Muscle layer of duodenum (tissue), 2 donors: ENCODE data around the gene PDS5B.
"Not testable (repeated sequence)": the region's sequence is repeated elsewhere in the genome, so short reads cannot be mapped to it uniquely, and the experiment has no call there.

ENCODE experiments used
- H3K27ac ChIP-seq: one replicate; pipeline ENCODE4 v1.7.0; 2013; ENCODE audit warnings: mild to moderate bottlenecking, low read length
- H3K27me3 ChIP-seq: one replicate; pipeline ENCODE4 v1.7.0; 2013; ENCODE audit warnings: low read depth, mild to moderate bottlenecking, control low read depth, low read length
- H3K36me3 ChIP-seq, 2 donors: one replicate each; pipeline ENCODE4 v1.7.0; 2013; ENCODE audit warnings: low read length in 2 of 2, control low read depth in 1 of 2, mild to moderate bottlenecking in 1 of 2; ENCODE audit not compliant: insufficient read depth in 2 of 2, control insufficient read depth in 1 of 2
- H3K4me1 ChIP-seq, 2 donors: one replicate each; pipeline ENCODE4 v1.7.0; 2013; ENCODE audit warnings: low read length in 2 of 2, mild to moderate bottlenecking in 2 of 2, control low read depth in 1 of 2, moderate library complexity in 1 of 2; ENCODE audit not compliant: insufficient read depth in 2 of 2, control insufficient read depth in 1 of 2
- H3K4me3 ChIP-seq, 2 donors: one replicate each; pipeline ENCODE4 v1.7.0; 2013; ENCODE audit warnings: low read length in 2 of 2, low read depth in 1 of 2, mild to moderate bottlenecking in 1 of 2
- H3K9me3 ChIP-seq, 2 donors: one replicate each; pipeline ENCODE4 v1.7.0; 2013; ENCODE audit warnings: low read length in 2 of 2, control low read depth in 1 of 2, mild to moderate bottlenecking in 1 of 2; ENCODE audit not compliant: control insufficient read depth in 1 of 2
- donor health status: healthy.

Gene PDS5B

GRCh38 chr13:32555613-32556012 is 30.6 kb upstream of the PDS5B start:
- no peak overlapping the region for H3K27ac ChIP-seq
- peaks cover 0 to 4% of the 10 kb centered on the region in 2 donors for H3K9me3 ChIP-seq
- H3K4me3 ChIP-seq: no peak overlapping the region
- no peaks in the 10 kb centered on the region for H3K27me3 ChIP-seq
- no peaks in the 10 kb centered on the region for H3K4me1 ChIP-seq
- H3K36me3 ChIP-seq: no peaks in the 10 kb centered on the region

DNA sequence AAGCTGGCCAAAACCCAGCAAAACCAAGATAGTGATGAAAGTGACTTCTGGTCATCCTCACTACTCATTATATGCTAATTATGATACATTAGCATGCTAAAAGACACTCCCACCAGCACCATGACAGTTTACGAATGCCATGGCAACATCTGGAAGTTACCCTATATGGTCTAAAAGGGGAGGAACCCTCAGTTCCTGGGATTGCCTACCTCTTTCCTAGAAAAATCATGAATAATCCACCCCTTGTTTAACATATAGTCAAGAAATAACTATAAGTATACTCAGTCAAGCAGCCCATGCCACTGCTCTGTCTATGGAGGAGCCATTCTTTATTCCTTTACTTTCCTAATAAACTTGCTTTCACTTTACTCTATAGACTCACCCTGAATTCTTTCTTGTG is 25.4 kb upstream of the PDS5B start:
- not testable (repeated sequence) for H3K27ac ChIP-seq, H3K4me1 ChIP-seq, H3K4me3 ChIP-seq, H3K36me3 ChIP-seq, H3K27me3 ChIP-seq
- peaks cover 0 to 14% of the 10 kb centered on the region in 2 donors for H3K9me3 ChIP-seq

DNA sequence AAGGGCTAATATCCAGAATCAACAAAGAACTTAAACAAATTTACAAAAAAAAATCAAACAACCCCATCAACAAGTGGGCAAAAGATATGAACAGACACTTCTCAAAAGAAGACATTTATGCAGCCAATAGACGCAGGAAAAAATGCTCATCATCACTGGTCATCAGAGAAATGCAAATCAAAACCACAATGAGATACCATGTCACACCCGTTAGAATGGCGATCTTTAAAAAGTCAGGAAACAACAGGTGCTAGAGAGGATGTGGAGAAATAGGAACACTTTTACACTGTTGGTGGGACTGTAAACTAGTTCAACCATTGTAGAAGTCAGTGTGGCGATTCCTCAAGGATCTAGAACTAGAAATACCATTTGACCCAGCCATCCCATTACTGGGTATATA is 10.6 kb upstream of the PDS5B start:
- not testable (repeated sequence) for H3K27me3 ChIP-seq, H3K4me3 ChIP-seq, H3K27ac ChIP-seq, H3K36me3 ChIP-seq, H3K9me3 ChIP-seq, H3K4me1 ChIP-seq

DNA sequence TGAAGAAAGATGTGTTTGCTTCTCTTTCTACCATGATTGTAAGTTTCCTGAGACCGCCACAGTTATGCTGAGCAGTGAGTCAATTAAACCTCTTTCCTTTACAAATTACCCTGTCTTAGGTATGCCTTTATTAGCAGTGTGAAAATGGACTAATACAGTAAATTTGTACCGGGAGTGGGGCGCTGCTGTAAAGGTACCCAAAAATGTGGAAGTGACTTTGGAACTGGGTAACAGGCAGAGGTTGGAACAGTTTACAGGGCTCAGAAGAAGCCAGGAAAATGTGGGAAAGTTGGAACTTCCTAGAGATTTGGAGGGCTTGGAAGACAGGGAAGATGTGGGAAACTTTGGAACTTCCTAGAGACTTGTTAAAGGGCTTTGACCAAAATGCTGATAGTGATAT is 9.2 kb upstream of the PDS5B start:
- Histone ChIP-seq H3K36me3 (no peaks in the 10 kb centered on the region), H3K27me3 (no peaks in the 10 kb centered on the region), H3K9me3 (no peaks in the 10 kb centered on the region), H3K4me1 (no peaks in the 10 kb centered on the region), H3K27ac (no peak overlapping the region), H3K4me3 (no peak overlapping the region)

GRCh38 chr13:32581177-32581786 is 5.0 kb upstream of the PDS5B start:
- Histone ChIP-seq H3K4me3 (no peak overlapping the region), H3K27me3 (no peaks in the 10 kb centered on the region), H3K27ac (no peak overlapping the region), H3K36me3 (no peaks in the 10 kb centered on the region), H3K9me3 (no peaks in the 10 kb centered on the region), H3K4me1 (peaks cover 0 to 4% of the 10 kb centered on the region in 2 donors)

GRCh38 chr13:32582281-32582680 is 4.0 kb upstream of the PDS5B start:
- no peak overlapping the region for H3K4me3 ChIP-seq
- H3K27me3 ChIP-seq: no peaks in the 10 kb centered on the region
- no peaks in the 10 kb centered on the region for H3K9me3 ChIP-seq
- H3K4me1 ChIP-seq: peaks cover 0 to 4% of the 10 kb centered on the region in 2 donors
- no peak overlapping the region for H3K27ac ChIP-seq
- no peaks in the 10 kb centered on the region for H3K36me3 ChIP-seq

- no peaks in the 10 kb centered on the region for H3K36me3 ChIP-seq
- H3K4me3 ChIP-seq: no peak overlapping the region
- H3K27me3 ChIP-seq: no peaks in the 10 kb centered on the region
- no peaks in the 10 kb centered on the region for H3K9me3 ChIP-seq
- no peak overlapping the region for H3K27ac ChIP-seq
- H3K4me1 ChIP-seq: peaks cover 0 to 4% of the 10 kb centered on the region in 2 donors
These were observed 3.3 kb upstream of the PDS5B start for GRCh38 chr13:32582991-32583390.

- no peaks in the 10 kb centered on the region for H3K36me3 ChIP-seq
- H3K27ac ChIP-seq: peak overlapping the region; percentile 68
- no peaks in the 10 kb centered on the region for H3K27me3 ChIP-seq
- H3K4me1 ChIP-seq: peaks cover 0 to 10% of the 10 kb centered on the region in 2 donors
- no peaks in the 10 kb centered on the region for H3K9me3 ChIP-seq
- H3K4me3 ChIP-seq: peak overlapping the region; percentile 56 to 67
These were observed 637 bp upstream of the PDS5B start for GRCh38 chr13:32585550-32586079.

- Histone ChIP-seq H3K27ac (peak overlapping the region; percentile 94), H3K36me3 (no peaks in the 10 kb centered on the region), H3K4me3 (peak overlapping the region; percentile 78 to 97), H3K4me1 (peaks cover 4 to 12% of the 10 kb centered on the region in 2 donors), H3K27me3 (no peaks in the 10 kb centered on the region), H3K9me3 (no peaks in the 10 kb centered on the region)
These were observed 959 bp downstream of the PDS5B start for GRCh38 chr13:32587011-32587810.

DNA sequence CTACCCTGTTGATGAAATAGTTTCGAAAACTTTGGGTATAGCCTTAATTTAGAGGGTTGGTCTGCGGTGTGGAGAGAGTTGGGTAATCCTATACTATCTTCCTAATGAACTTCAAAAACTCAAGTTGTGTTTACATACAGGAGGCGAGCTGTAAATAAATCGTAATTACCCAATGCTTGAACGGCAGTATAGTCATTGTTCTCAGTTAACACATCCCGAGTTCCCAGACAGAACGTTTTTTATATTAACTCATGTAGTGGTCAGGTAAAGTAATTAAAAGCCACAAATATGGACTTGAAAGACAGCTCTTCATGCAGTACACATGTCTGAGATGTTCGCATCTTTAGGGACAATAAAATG is 1.5 kb downstream of the PDS5B start:
- no peaks in the 10 kb centered on the region for H3K36me3 ChIP-seq
- peak overlapping the region; percentile 78 to 97 for H3K4me3 ChIP-seq
- H3K4me1 ChIP-seq: peaks cover 4 to 12% of the 10 kb centered on the region in 2 donors
- no peaks in the 10 kb centered on the region for H3K9me3 ChIP-seq
- no peaks in the 10 kb centered on the region for H3K27me3 ChIP-seq
- peak overlapping the region; percentile 94 for H3K27ac ChIP-seq

GRCh38 chr13:32588736-32589135 is 2.5 kb downstream of the PDS5B start:
- H3K9me3 ChIP-seq: no peaks in the 10 kb centered on the region
- H3K27me3 ChIP-seq: no peaks in the 10 kb centered on the region
- no peaks in the 10 kb centered on the region for H3K36me3 ChIP-seq
- peak overlapping the region; percentile 78 to 97 for H3K4me3 ChIP-seq
- H3K4me1 ChIP-seq: peaks cover 4 to 12% of the 10 kb centered on the region in 2 donors
- H3K27ac ChIP-seq: peak overlapping the region; percentile 68
